ENCODE results near the gene TRABD2B.

The TRABD2B gene

GRCh38 chr1:48005253-48006117 is 8.3 kb upstream of the TRABD2B start:
- no peaks in the 10 kb centered on the region for H3K9me3 ChIP-seq
- no peak overlapping the region for H3K27ac ChIP-seq
- H3K4me3 ChIP-seq, result no peak overlapping the region
- H3K4me2 ChIP-seq, result no peak overlapping the region
- H3K27me3 ChIP-seq, result no peaks in the 10 kb centered on the region
- no peaks in the 10 kb centered on the region for H3K36me3 ChIP-seq
- H3K4me1 ChIP-seq, result no peaks in the 10 kb centered on the region
- no peak overlapping the region for H3K9ac ChIP-seq
- no peak for TF ChIP-seq Cebpa-rat (IDR thresholded peaks at IDR 0.05)
- H4K20me1 ChIP-seq, result no peaks in the 10 kb centered on the region

- H3K9me3 ChIP-seq, result no peaks in the 10 kb centered on the region
- H3K4me3 ChIP-seq, result no peak overlapping the region
- H3K4me1 ChIP-seq, result no peaks in the 10 kb centered on the region
- peaks cover 5% of the 10 kb centered on the region; the same call in 1 of the 2 replicates for H3K27me3 ChIP-seq
- H3K9ac ChIP-seq, result no peak overlapping the region
- H3K4me2 ChIP-seq, result no peak overlapping the region
- H3K36me3 ChIP-seq, result no peaks in the 10 kb centered on the region
- no peak overlapping the region for H3K27ac ChIP-seq
- H4K20me1 ChIP-seq, result no peaks in the 10 kb centered on the region
- no peak for TF ChIP-seq Cebpa-rat (IDR thresholded peaks at IDR 0.05)
Observed at GRCh38 chr1:48003741-48004531, 6.8 kb upstream of the TRABD2B start.

- Histone ChIP-seq H3K27me3 (peaks cover 18% of the 10 kb centered on the region), H3K9ac (no peak overlapping the region)
- TF ChIP-seq Cebpa-rat (IDR thresholded peaks at IDR 0.05), result no peak
Observed at GRCh38 chr1:48002142-48002541, 5.0 kb upstream of the TRABD2B start.

GRCh38 chr1:48001696-48002095 is 4.5 kb upstream of the TRABD2B start:
- TF ChIP-seq Cebpa-rat (IDR thresholded peaks at IDR 0.05), result no peak
- H3K4me2 ChIP-seq, result no peak overlapping the region

More at GRCh38 chr1:48002142-48002541, 5.0 kb upstream of the TRABD2B start:
- Histone ChIP-seq H4K20me1 (no peaks in the 10 kb centered on the region), H3K4me2 (no peak overlapping the region), H3K27ac (no peak overlapping the region), H3K36me3 (no peaks in the 10 kb centered on the region), H3K4me3 (no peak overlapping the region), H3K4me1 (no peaks in the 10 kb centered on the region), H3K9me3 (no peaks in the 10 kb centered on the region)

GRCh38 chr1:48000883-48001282 is 3.7 kb upstream of the TRABD2B start:
- H3K9me3 ChIP-seq, result no peaks in the 10 kb centered on the region
- no peaks in the 10 kb centered on the region for H3K36me3 ChIP-seq
- H3K4me1 ChIP-seq, result peaks cover 8% of the 10 kb centered on the region
- no peak overlapping the region for H3K4me3 ChIP-seq
- H3K27me3 ChIP-seq, result peaks cover 31% of the 10 kb centered on the region
- peaks cover 10% of the 10 kb centered on the region; the same call in 1 of the 2 replicates for H4K20me1 ChIP-seq
- no peak overlapping the region for H3K9ac ChIP-seq
- H3K4me2 ChIP-seq, result no peak overlapping the region
- TF ChIP-seq Cebpa-rat (IDR thresholded peaks at IDR 0.05), result no peak
- H3K27ac ChIP-seq, result no peak overlapping the region

More at GRCh38 chr1:48001696-48002095, 4.5 kb upstream of the TRABD2B start:
- no peak overlapping the region for H3K9ac ChIP-seq
- H3K36me3 ChIP-seq, result no peaks in the 10 kb centered on the region
- no peak overlapping the region for H3K4me3 ChIP-seq
- H3K27me3 ChIP-seq, result peaks cover 23% of the 10 kb centered on the region
- peaks cover 2% of the 10 kb centered on the region; the same call in 1 of the 2 replicates for H4K20me1 ChIP-seq
- no peak overlapping the region for H3K27ac ChIP-seq
- H3K9me3 ChIP-seq, result no peaks in the 10 kb centered on the region
- peaks cover 3% of the 10 kb centered on the region for H3K4me1 ChIP-seq

GRCh38 chr1:47999097-47999496 is 1.9 kb upstream of the TRABD2B start:
- Histone ChIP-seq H3K4me3 (no peak overlapping the region), H3K9ac (no peak overlapping the region), H3K4me2 (no peak overlapping the region), H4K20me1 (peaks cover 15% of the 10 kb centered on the region; the same call in 1 of the 2 replicates), H3K36me3 (no peaks in the 10 kb centered on the region), H3K4me1 (peaks cover 8% of the 10 kb centered on the region), H3K9me3 (no peaks in the 10 kb centered on the region), H3K27ac (no peak overlapping the region), H3K27me3 (peaks cover 49% of the 10 kb centered on the region)
- TF ChIP-seq Cebpa-rat (IDR thresholded peaks at IDR 0.05), result no peak

GRCh38 chr1:47998396-47998990 is 1.3 kb upstream of the TRABD2B start:
- H3K27me3 ChIP-seq, result peaks cover 55% of the 10 kb centered on the region
- H3K36me3 ChIP-seq, result no peaks in the 10 kb centered on the region
- peaks cover 15% of the 10 kb centered on the region; the same call in 1 of the 2 replicates for H4K20me1 ChIP-seq
- peaks cover 8% of the 10 kb centered on the region for H3K4me1 ChIP-seq
- H3K9me3 ChIP-seq, result no peaks in the 10 kb centered on the region
- H3K4me2 ChIP-seq, result no peak overlapping the region
- no peak for TF ChIP-seq Cebpa-rat (IDR thresholded peaks at IDR 0.05)
- H3K27ac ChIP-seq, result no peak overlapping the region
- no peak overlapping the region for H3K4me3 ChIP-seq
- no peak overlapping the region for H3K9ac ChIP-seq

- Histone ChIP-seq H3K4me1 (peaks cover 8% of the 10 kb centered on the region), H3K36me3 (no peaks in the 10 kb centered on the region), H3K27ac (no peak overlapping the region), H3K4me2 (peak overlapping the region; percentile 100), H3K4me3 (peak overlapping the region; percentile 74), H4K20me1 (peaks cover 15% of the 10 kb centered on the region; the same call in 1 of the 2 replicates), H3K9me3 (no peaks in the 10 kb centered on the region), H3K9ac (peak overlapping the region; percentile 66), H3K27me3 (peaks cover 58% of the 10 kb centered on the region)
- no peak for TF ChIP-seq Cebpa-rat (IDR thresholded peaks at IDR 0.05)
Observed at GRCh38 chr1:47996406-47997226, 569 bp downstream of the TRABD2B start.

- Histone ChIP-seq H3K27ac (no peak overlapping the region), H3K36me3 (no peaks in the 10 kb centered on the region), H3K27me3 (peaks cover 58% of the 10 kb centered on the region), H3K9me3 (no peaks in the 10 kb centered on the region), H3K4me3 (no peak overlapping the region; the same call in 1 of the 2 replicates), H3K4me2 (peak overlapping the region; percentile 100), H4K20me1 (peaks cover 15% of the 10 kb centered on the region; the same call in 1 of the 2 replicates), H3K9ac (no peak overlapping the region), H3K4me1 (peaks cover 8% of the 10 kb centered on the region)
- no peak for TF ChIP-seq Cebpa-rat (IDR thresholded peaks at IDR 0.05)
Observed at GRCh38 chr1:47996060-47996405, 1.2 kb downstream of the TRABD2B start.
